HG02588 (cell line): ENCODE results near the gene CHD9.
"Not testable (repeated sequence)": the region's sequence is repeated elsewhere in the genome, so short reads cannot be mapped to it uniquely, and the experiment has no call there.

Experiments used
- ATAC-seq: cut with Tn5 transposase; IDR thresholded peaks from one replicate; pipeline ENCODE4 v1.9.1; 2021; ENCODE audit warnings: mild to moderate bottlenecking, moderate library complexity; ENCODE audit not compliant: unreplicated experiment

CHD9 gene

GRCh38 chr16:53045341-53046220 is 9.2 kb upstream of the CHD9 start:
- no peak for ATAC-seq

GRCh38 chr16:53047515-53047914 is 7.3 kb upstream of the CHD9 start:
- not testable (repeated sequence) for ATAC-seq

- no peak for ATAC-seq
These were observed 6.5 kb upstream of the CHD9 start for GRCh38 chr16:53048139-53048915.

GRCh38 chr16:53051255-53051654 is 3.5 kb upstream of the CHD9 start:
- not testable (repeated sequence) for ATAC-seq

GRCh38 chr16:53052519-53053501 is 2.0 kb upstream of the CHD9 start, which contains the start of gene CHD9NB:
Gene CHD9NB (minus strand): TSS chr16:53052897. CDS start chr16:53044158, 8,739 bp downstream.
- ATAC-seq: no peak

- ATAC-seq: peak; percentile 33
These were observed 673 bp upstream of the CHD9 start for GRCh38 chr16:53053967-53054669.

GRCh38 chr16:53055541-53056391 is 975 bp downstream of the CHD9 start:
- no peak for ATAC-seq

- ATAC-seq: no peak
These were observed 1.6 kb downstream of the CHD9 start for GRCh38 chr16:53056392-53056881.

GRCh38 chr16:53057658-53058057 is 2.9 kb downstream of the CHD9 start:
- ATAC-seq: no peak

- no peak for ATAC-seq
These were observed 3.6 kb downstream of the CHD9 start for GRCh38 chr16:53058441-53058840.

GRCh38 chr16:53058882-53059281 is 4.1 kb downstream of the CHD9 start:
- no peak for ATAC-seq

- ATAC-seq: no peak
These were observed 4.9 kb downstream of the CHD9 start for GRCh38 chr16:53059672-53060071.

- ATAC-seq: peak; percentile 16
These were observed 6.5 kb downstream of the CHD9 start for GRCh38 chr16:53061256-53061655.

- peak; percentile 91 for ATAC-seq
These were observed 6.9 kb downstream of the CHD9 start for GRCh38 chr16:53061701-53062159.

GRCh38 chr16:53064081-53064578 is 9.3 kb downstream of the CHD9 start:
- no peak for ATAC-seq

- ATAC-seq: no peak
These were observed 10.8 kb downstream of the CHD9 start for GRCh38 chr16:53065461-53066061.

- no peak for ATAC-seq
These were observed 12.9 kb downstream of the CHD9 start for GRCh38 chr16:53067675-53068074.

- ATAC-seq: peak; percentile 59
These were observed 13.6 kb downstream of the CHD9 start for GRCh38 chr16:53068423-53068833.
